RWPE2 (cell line): ENCODE results near the gene KCNK16.

ENCODE experiments used
- ATAC-seq: fragments of 200-7000 bp; cut with Tn5 transposase; 3 replicates; pipeline ENCODE4 v1.9.1; 2021; ENCODE audit warnings: low read depth
- DNase-seq: peaks from one replicate; pipeline ENCODE4 v3.0.0-alpha.2; 2020; ENCODE audit warnings: low spot score
- H3K27ac ChIP-seq: fragments of 450-650 bp; 2 replicates; pipeline ENCODE4 v1.5.1; 2017; ENCODE audit warnings: mild to moderate bottlenecking; ENCODE audit not compliant: poor library complexity, severe bottlenecking
- H3K27me3 ChIP-seq: fragments of 250-450 bp; sonication (Bioruptor Pico); 2 replicates; pipeline ENCODE4 v1.5.1; 2021; ENCODE audit warnings: mild to moderate bottlenecking, moderate library complexity; ENCODE audit not compliant: insufficient read depth, poor library complexity, severe bottlenecking
- H3K36me3 ChIP-seq: fragments of 250-450 bp; sonication (Bioruptor Pico); 2 replicates; pipeline ENCODE4 v1.5.1; 2020; ENCODE audit warnings: low read depth, mild to moderate bottlenecking, moderate library complexity
- H3K4me1 ChIP-seq: fragments of 250-450 bp; sonication (Bioruptor Pico); 2 replicates; pipeline ENCODE4 v1.5.1; 2021; ENCODE audit warnings: mild to moderate bottlenecking, moderate library complexity; ENCODE audit not compliant: insufficient read depth, poor library complexity, severe bottlenecking
- H3K4me3 ChIP-seq: fragments of 250-450 bp; sonication (Bioruptor Pico); 2 replicates; pipeline ENCODE4 v1.5.1; 2021; ENCODE audit warnings: mild to moderate bottlenecking, moderate library complexity; ENCODE audit not compliant: severe bottlenecking
- H3K9me3 ChIP-seq: fragments of 250-450 bp; sonication (Bioruptor Pico); 2 replicates; pipeline ENCODE4 v1.5.1; 2021; ENCODE audit warnings: mild to moderate bottlenecking, moderate library complexity; ENCODE audit not compliant: severe bottlenecking
- TF ChIP-seq, protein P1 (sequence below): fragments of 450-650 bp; IDR thresholded peaks from one replicate; pipeline ENCODE4 v1.5.1; 2017; ENCODE audit warnings: mild to moderate bottlenecking, moderate library complexity; ENCODE audit not compliant: poor library complexity, severe bottlenecking

Gene KCNK16

DNA sequence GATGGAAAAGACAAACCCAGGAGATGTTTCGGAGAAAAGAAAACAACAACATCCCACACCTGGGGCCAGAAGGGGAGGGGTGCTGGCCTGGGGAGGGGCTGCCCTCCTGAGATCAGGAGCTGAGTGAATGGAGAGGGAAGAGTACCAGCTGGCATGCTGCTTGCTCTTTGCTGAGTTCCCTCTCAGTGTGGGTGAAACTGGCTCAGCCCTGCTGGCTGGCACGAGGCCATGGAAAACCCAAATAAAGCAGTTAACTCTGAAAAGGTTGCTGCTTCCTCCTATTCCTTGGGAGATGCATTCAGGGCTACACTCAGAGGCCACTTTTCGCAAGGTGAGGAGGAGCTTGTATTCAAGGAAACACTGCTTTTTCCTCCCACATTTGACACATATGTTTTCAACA lies 8.0 kb upstream of the KCNK16 start:
- DNase-seq = no peak
- no peaks in the 10 kb centered on the region for H3K36me3 ChIP-seq
- no peak overlapping the region for H3K27ac ChIP-seq
- no peaks in the 10 kb centered on the region for H3K4me1 ChIP-seq
- no peak for ATAC-seq
- no peaks in the 10 kb centered on the region for H3K9me3 ChIP-seq
- TF ChIP-seq, protein P1, sequence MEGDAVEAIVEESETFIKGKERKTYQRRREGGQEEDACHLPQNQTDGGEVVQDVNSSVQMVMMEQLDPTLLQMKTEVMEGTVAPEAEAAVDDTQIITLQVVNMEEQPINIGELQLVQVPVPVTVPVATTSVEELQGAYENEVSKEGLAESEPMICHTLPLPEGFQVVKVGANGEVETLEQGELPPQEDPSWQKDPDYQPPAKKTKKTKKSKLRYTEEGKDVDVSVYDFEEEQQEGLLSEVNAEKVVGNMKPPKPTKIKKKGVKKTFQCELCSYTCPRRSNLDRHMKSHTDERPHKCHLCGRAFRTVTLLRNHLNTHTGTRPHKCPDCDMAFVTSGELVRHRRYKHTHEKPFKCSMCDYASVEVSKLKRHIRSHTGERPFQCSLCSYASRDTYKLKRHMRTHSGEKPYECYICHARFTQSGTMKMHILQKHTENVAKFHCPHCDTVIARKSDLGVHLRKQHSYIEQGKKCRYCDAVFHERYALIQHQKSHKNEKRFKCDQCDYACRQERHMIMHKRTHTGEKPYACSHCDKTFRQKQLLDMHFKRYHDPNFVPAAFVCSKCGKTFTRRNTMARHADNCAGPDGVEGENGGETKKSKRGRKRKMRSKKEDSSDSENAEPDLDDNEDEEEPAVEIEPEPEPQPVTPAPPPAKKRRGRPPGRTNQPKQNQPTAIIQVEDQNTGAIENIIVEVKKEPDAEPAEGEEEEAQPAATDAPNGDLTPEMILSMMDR = no peak
- no peaks in the 10 kb centered on the region for H3K27me3 ChIP-seq
- H3K4me3 ChIP-seq = no peak overlapping the region

DNA sequence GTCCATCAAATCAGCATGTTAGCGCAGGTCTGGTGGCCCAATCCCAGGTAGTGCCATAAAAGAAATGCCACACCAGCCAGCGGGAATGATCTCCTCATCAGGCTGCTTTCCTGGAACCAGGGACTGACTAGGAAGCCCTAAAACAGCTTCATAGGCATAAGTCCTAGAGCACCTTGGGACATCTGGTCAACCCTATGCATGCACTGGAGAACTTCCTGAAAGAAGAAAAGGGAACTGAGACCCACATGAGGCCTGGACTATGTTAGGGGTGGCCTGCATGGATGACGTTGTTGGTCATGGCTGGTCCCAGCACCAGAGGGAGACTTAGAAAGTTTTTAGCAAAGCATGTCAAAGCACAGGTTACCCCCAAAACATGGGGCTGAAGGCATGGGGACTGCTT lies 7.6 kb upstream of the KCNK16 start:
- Histone ChIP-seq H3K27me3 (no peaks in the 10 kb centered on the region), H3K4me3 (no peak overlapping the region), H3K4me1 (no peaks in the 10 kb centered on the region), H3K36me3 (no peaks in the 10 kb centered on the region), H3K27ac (no peak overlapping the region), H3K9me3 (no peaks in the 10 kb centered on the region)
- ATAC-seq = no peak
- DNase-seq = no peak
- TF ChIP-seq, protein P1 = no peak

DNA sequence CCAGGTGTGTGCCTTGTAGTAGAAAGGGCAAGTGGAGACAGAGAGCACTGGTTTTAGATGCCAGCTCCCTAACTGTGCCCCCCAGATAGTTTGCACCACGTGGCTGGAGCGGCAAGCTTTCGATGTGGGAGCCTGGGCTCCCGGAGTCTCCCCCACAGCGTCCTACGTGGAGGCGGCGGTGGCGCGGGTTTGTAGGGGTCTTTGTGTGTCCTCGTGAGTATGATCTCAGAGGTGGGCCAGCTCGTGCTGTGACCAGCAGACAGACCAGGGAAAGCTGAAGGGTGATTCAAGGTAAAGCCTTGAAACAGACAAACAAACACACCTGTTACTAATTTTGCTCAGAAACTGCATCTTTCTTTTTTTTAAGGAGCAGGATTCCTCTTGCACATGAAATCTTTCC lies 5.6 kb upstream of the KCNK16 start:
- H3K4me1 ChIP-seq = no peaks in the 10 kb centered on the region
- H3K4me3 ChIP-seq = no peak overlapping the region
- H3K27ac ChIP-seq = no peak overlapping the region
- H3K36me3 ChIP-seq = no peaks in the 10 kb centered on the region
- TF ChIP-seq, protein P1 = no peak
- no peaks in the 10 kb centered on the region for H3K27me3 ChIP-seq
- ATAC-seq (no peak), DNase-seq (no peak)
- no peaks in the 10 kb centered on the region for H3K9me3 ChIP-seq

DNA sequence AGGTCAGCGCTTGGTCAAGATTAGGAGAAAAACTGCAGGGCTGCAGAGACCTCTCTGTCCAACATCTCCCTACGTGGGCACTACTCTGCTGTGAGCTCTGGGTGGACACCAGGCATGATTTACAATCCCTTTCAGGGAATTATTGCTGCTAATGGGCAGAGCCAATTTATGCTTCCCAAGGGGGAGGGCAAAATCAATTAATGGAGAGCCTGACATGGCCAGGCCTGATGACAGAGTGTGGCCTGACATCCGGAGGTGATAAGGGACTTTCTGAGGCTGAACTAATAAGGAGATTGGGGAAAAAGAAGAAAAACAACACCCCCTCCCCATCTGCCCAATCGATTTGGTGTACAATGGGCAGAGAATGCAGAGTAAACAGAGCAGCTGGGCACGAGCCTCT lies 5.0 kb upstream of the KCNK16 start:
- no peaks in the 10 kb centered on the region for H3K36me3 ChIP-seq
- no peaks in the 10 kb centered on the region for H3K4me1 ChIP-seq
- no peak overlapping the region for H3K4me3 ChIP-seq
- ATAC-seq = no peak
- TF ChIP-seq, protein P1 = no peak
- no peaks in the 10 kb centered on the region for H3K27me3 ChIP-seq
- DNase-seq = no peak
- no peaks in the 10 kb centered on the region for H3K9me3 ChIP-seq
- no peak overlapping the region for H3K27ac ChIP-seq

DNA sequence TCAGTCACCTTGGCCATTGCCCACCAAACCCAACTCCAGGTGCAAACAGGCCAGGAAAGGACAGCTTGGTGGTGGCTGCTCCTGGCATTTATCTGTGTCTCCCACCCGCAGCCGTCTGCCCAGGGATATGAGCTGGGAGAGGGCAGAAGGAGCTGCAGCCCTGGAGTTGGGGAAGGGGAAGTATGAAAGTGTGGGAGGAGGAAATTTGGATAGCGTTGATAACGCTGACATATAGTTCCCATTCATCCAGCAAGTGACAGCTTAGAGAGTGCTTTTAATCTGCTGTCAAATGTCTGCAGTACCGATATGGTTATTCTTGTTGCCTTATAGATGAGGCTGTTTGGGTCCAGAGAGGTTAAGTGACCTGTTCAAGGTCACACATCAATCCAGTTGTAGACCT lies 741 bp downstream of the KCNK16 start:
- TF ChIP-seq, protein P1 = no peak
- Histone ChIP-seq H3K4me1 (no peaks in the 10 kb centered on the region), H3K4me3 (no peak overlapping the region), H3K27ac (no peak overlapping the region), H3K9me3 (no peaks in the 10 kb centered on the region), H3K36me3 (no peaks in the 10 kb centered on the region), H3K27me3 (no peaks in the 10 kb centered on the region)
- ATAC-seq (no peak), DNase-seq (no peak)
